ENCODE results near the gene KAT2B.

- TF ChIP-seq CTCF (conservative IDR thresholded peaks at IDR 0.05; ENCODE audit: low read depth, low read length) (no peak), EZH2 (IDR thresholded peaks at IDR 0.05; ENCODE audit: borderline replicate concordance, low read depth, low read length, poor library complexity, severe bottlenecking) (no peak)
Measured at GRCh38 chr3:20091331-20092047, 51.2 kb downstream of the KAT2B start.
